ENCODE results near the gene SNTB2.

- TF ChIP-seq POLR2AphosphoS5 (IDR thresholded peaks at IDR 0.05; ENCODE audit: low read depth, low read length) (no peak), CTBP2 (IDR thresholded peaks at IDR 0.05; ENCODE audit: borderline replicate concordance, insufficient read depth, insufficient read length, low read length) (no peak), CTCF (IDR thresholded peaks at IDR 0.05; ENCODE audit: control extremely low read depth in 1 of 3, insufficient read depth in 1 of 3, low read depth in 1 of 3, low read length in 3 of 3) (no peak), CREB1 (IDR thresholded peaks at IDR 0.05) (no peak), EP300 (IDR thresholded peaks at IDR 0.05; ENCODE audit: borderline replicate concordance in 1 of 2, low read depth in 2 of 2, low read length in 2 of 2) (no peak), JUN (IDR thresholded peaks at IDR 0.05; ENCODE audit: low read depth, low read length) (no peak), GABPA (IDR thresholded peaks at IDR 0.05; ENCODE audit: borderline replicate concordance, insufficient read depth, low read length) (no peak), ATF2 (IDR thresholded peaks at IDR 0.05; ENCODE audit: low read length) (no peak), POLR2A (IDR thresholded peaks at IDR 0.05; ENCODE audit: control extremely low read depth in 1 of 2, low read depth in 2 of 2, low read length in 2 of 2) (no peak), SP4 (IDR thresholded peaks at IDR 0.05; ENCODE audit: low read length) (no peak), POU5F1 (IDR thresholded peaks at IDR 0.05; ENCODE audit: low read depth, low read length) (no peak)
Observed at GRCh38 chr16:69293401-69293800, 106.4 kb downstream of the SNTB2 start.
